ENCODE results near the gene TBC1D24.
A peak's percentile ranks its signal among the peaks of the same experiment; 100 is the strongest.

The TBC1D24 gene

DNA sequence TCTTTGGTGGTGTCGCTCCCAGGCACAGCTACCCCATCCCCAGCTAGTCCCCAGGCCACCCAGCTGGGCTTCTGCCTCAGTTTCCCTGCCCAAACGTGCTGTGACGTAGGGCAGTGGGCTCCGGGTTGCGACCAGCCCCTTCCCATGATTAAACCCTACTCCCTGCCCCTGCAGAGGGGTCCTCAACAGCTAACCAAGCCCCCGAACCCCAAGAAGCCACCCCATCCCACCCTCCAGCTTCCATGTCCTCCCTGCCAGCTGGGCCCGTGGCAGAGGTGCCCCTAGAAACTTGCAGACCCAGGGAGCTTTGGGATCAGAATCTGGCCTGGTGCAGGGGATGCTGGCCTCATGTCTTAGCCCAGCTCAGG, 4.7 kb upstream of the TBC1D24 start:
- Histone ChIP-seq H3K36me3 (replicated peaks; ENCODE audit: insufficient read depth, low read length) (no peaks in the 10 kb centered on the region), H2AFZ (ENCODE audit: low read length) (no peak overlapping the region), H3K4me2 (ENCODE audit: low read depth, low read length) (no peak overlapping the region), H3K27me3 (replicated peaks; ENCODE audit: insufficient read depth, low read length) (peaks cover 52% of the 10 kb centered on the region), H3K4me1 (ENCODE audit: low read length) (0 out of 2 replicates have a peak, but pooled peaks cover 2% of the 10 kb centered on the region), H3K9me2 (replicated peaks; ENCODE audit: insufficient read depth, low read length) (no peaks in the 10 kb centered on the region), H3K9me3 (replicated peaks; ENCODE audit: insufficient read depth, low read length) (no peaks in the 10 kb centered on the region), H3K4me3 (ENCODE audit: low read length) (no peak overlapping the region), H3F3A (ENCODE audit: insufficient read depth, low read length) (no peaks in the 10 kb centered on the region), H3K27ac (ENCODE audit: low read length) (no peak overlapping the region), H3K9ac (ENCODE audit: low read length) (no peak overlapping the region), H4K20me1 (ENCODE audit: insufficient read depth, low read length) (no peaks in the 10 kb centered on the region), H3K79me2 (ENCODE audit: low read length) (no peaks in the 10 kb centered on the region)
- no peak for DNase-seq
- no peak for TF ChIP-seq EZH2phosphoT487 (IDR thresholded peaks at IDR 0.05; ENCODE audit: low read length)

GRCh38 chr16:2470603-2471015, 4.3 kb upstream of the TBC1D24 start:
- TF ChIP-seq EZH2 (optimal IDR thresholded peaks at IDR 0.05; ENCODE audit: low read depth, low read length), result no peak
- TF ChIP-seq EZH2phosphoT487 (IDR thresholded peaks at IDR 0.05; ENCODE audit: low read length), result no peak
- TF ChIP-seq, protein P1, sequence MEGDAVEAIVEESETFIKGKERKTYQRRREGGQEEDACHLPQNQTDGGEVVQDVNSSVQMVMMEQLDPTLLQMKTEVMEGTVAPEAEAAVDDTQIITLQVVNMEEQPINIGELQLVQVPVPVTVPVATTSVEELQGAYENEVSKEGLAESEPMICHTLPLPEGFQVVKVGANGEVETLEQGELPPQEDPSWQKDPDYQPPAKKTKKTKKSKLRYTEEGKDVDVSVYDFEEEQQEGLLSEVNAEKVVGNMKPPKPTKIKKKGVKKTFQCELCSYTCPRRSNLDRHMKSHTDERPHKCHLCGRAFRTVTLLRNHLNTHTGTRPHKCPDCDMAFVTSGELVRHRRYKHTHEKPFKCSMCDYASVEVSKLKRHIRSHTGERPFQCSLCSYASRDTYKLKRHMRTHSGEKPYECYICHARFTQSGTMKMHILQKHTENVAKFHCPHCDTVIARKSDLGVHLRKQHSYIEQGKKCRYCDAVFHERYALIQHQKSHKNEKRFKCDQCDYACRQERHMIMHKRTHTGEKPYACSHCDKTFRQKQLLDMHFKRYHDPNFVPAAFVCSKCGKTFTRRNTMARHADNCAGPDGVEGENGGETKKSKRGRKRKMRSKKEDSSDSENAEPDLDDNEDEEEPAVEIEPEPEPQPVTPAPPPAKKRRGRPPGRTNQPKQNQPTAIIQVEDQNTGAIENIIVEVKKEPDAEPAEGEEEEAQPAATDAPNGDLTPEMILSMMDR (IDR thresholded peaks at IDR 0.05; ENCODE audit: low read length), result no peak
- no peaks in the 10 kb centered on the region for H4K20me1 ChIP-seq (ENCODE audit: insufficient read depth, low read length)
- no peak overlapping the region for H2AFZ ChIP-seq (ENCODE audit: low read length)
- no peaks in the 10 kb centered on the region for H3F3A ChIP-seq (ENCODE audit: insufficient read depth, low read length)
- H3K9me3 ChIP-seq (replicated peaks; ENCODE audit: insufficient read depth, low read length), result no peaks in the 10 kb centered on the region
- 0 out of 2 replicates have a peak, but pooled peaks cover 2% of the 10 kb centered on the region for H3K4me1 ChIP-seq (ENCODE audit: low read length)
- no peak overlapping the region for H3K9ac ChIP-seq (ENCODE audit: low read length)
- no peaks in the 10 kb centered on the region for H3K36me3 ChIP-seq (replicated peaks; ENCODE audit: insufficient read depth, low read length)
- no peaks in the 10 kb centered on the region for H3K9me2 ChIP-seq (replicated peaks; ENCODE audit: insufficient read depth, low read length)
- H3K79me2 ChIP-seq (ENCODE audit: low read length), result peaks cover under 1% of the 10 kb centered on the region; the same call in 1 of the 2 replicates
- peaks cover 52% of the 10 kb centered on the region for H3K27me3 ChIP-seq (replicated peaks; ENCODE audit: insufficient read depth, low read length)
- no peak for DNase-seq
- H3K27ac ChIP-seq (ENCODE audit: low read length), result no peak overlapping the region
- H3K4me3 ChIP-seq (ENCODE audit: low read length), result no peak overlapping the region
- H3K4me2 ChIP-seq (ENCODE audit: low read depth, low read length), result no peak overlapping the region

- H4K20me1 ChIP-seq (ENCODE audit: insufficient read depth, low read length), result no peaks in the 10 kb centered on the region
- H3K4me3 ChIP-seq (ENCODE audit: low read length), result no peak within 1 kb of the TSS
- no peak for DNase-seq
- peaks cover 4% of the 10 kb centered on the region; the same call in 1 of the 2 replicates for H3F3A ChIP-seq (ENCODE audit: insufficient read depth, low read length)
- H3K9ac ChIP-seq (ENCODE audit: low read length), result no peak within 1 kb of the TSS
- 0 out of 2 replicates have a peak, but pooled peaks cover 2% of the 10 kb centered on the region for H3K4me1 ChIP-seq (ENCODE audit: low read length)
- H3K36me3 ChIP-seq (replicated peaks; ENCODE audit: insufficient read depth, low read length), result no peaks in the 10 kb centered on the region
- H3K9me2 ChIP-seq (replicated peaks; ENCODE audit: insufficient read depth, low read length), result no peaks in the 10 kb centered on the region
- peaks cover 6% of the 10 kb centered on the region for H3K79me2 ChIP-seq (ENCODE audit: low read length)
- H3K4me2 ChIP-seq (ENCODE audit: low read depth, low read length), result no peak within 1 kb of the TSS
- H3K27ac ChIP-seq (ENCODE audit: low read length), result no peak within 1 kb of the TSS
- no peak for TF ChIP-seq EZH2phosphoT487 (IDR thresholded peaks at IDR 0.05; ENCODE audit: low read length)
- H3K9me3 ChIP-seq (replicated peaks; ENCODE audit: insufficient read depth, low read length), result no peaks in the 10 kb centered on the region
- no peak within 1 kb of the TSS for H2AFZ ChIP-seq (ENCODE audit: low read length)
- H3K27me3 ChIP-seq (replicated peaks; ENCODE audit: insufficient read depth, low read length), result peaks cover 52% of the 10 kb centered on the region
Measured at GRCh38 chr16:2471016-2471652, 3.8 kb upstream of the TBC1D24 start, which contains the start of gene NTN3. Gene NTN3 (plus strand): TSS chr16:2471297. CDS start chr16:2471702, 405 bp downstream.

- H3K27ac ChIP-seq (ENCODE audit: low read length), result no peak overlapping the region
- H3K9me3 ChIP-seq (replicated peaks; ENCODE audit: insufficient read depth, low read length), result no peaks in the 10 kb centered on the region
- peaks cover 6% of the 10 kb centered on the region; the same call in 1 of the 2 replicates for H3F3A ChIP-seq (ENCODE audit: insufficient read depth, low read length)
- no peaks in the 10 kb centered on the region for H3K9me2 ChIP-seq (replicated peaks; ENCODE audit: insufficient read depth, low read length)
- no peak overlapping the region for H3K4me3 ChIP-seq (ENCODE audit: low read length)
- H4K20me1 ChIP-seq (ENCODE audit: insufficient read depth, low read length), result no peaks in the 10 kb centered on the region
- no peak overlapping the region for H3K9ac ChIP-seq (ENCODE audit: low read length)
- no peak overlapping the region for H3K4me2 ChIP-seq (ENCODE audit: low read depth, low read length)
- H2AFZ ChIP-seq (ENCODE audit: low read length), result no peak overlapping the region
- no peaks in the 10 kb centered on the region for H3K36me3 ChIP-seq (replicated peaks; ENCODE audit: insufficient read depth, low read length)
- no peak for DNase-seq
- TF ChIP-seq EZH2phosphoT487 (IDR thresholded peaks at IDR 0.05; ENCODE audit: low read length), result no peak
- TF ChIP-seq, protein P1 (IDR thresholded peaks at IDR 0.05; ENCODE audit: low read length), result no peak
- TF ChIP-seq EZH2 (optimal IDR thresholded peaks at IDR 0.05; ENCODE audit: low read depth, low read length), result peak; percentile 50
- 0 out of 2 replicates have a peak, but pooled peaks cover 2% of the 10 kb centered on the region for H3K4me1 ChIP-seq (ENCODE audit: low read length)
- peaks cover 11% of the 10 kb centered on the region for H3K79me2 ChIP-seq (ENCODE audit: low read length)
- peaks cover 52% of the 10 kb centered on the region for H3K27me3 ChIP-seq (replicated peaks; ENCODE audit: insufficient read depth, low read length)
Measured at GRCh38 chr16:2471653-2472487, 3.1 kb upstream of the TBC1D24 start.

Measured in MM.1S (cell line).